Measurements from ENCODE around the gene CGN.

The CGN gene

GRCh38 chr1:151568626-151569088 is 57.5 kb downstream of the CGN start:
- no peaks in the 10 kb centered on the region for H3K4me1 ChIP-seq (ENCODE audit: control insufficient read depth, insufficient read depth, low read length)
- CTCF ChIA-PET = no interaction called here
- no peak for TF ChIP-seq IKZF3 (tag by site-specific recombination; IDR thresholded peaks at IDR 0.05)
- no peak for TF ChIP-seq ZSCAN5A (tag by site-specific recombination; IDR thresholded peaks at IDR 0.05)
- no peak for TF ChIP-seq ZBTB1 (tag by site-specific recombination; IDR thresholded peaks at IDR 0.05)
- TF ChIP-seq ZNF354C (tag by site-specific recombination; IDR thresholded peaks at IDR 0.05; ENCODE audit: borderline replicate concordance, low read depth) = no peak
- no peak for TF ChIP-seq ZNF18 (tag by site-specific recombination; IDR thresholded peaks at IDR 0.05)
- H3K27ac ChIP-seq (ENCODE audit: extremely low read depth, low read depth, low read length) = no peak overlapping the region
- POLR2A ChIA-PET = interaction anchor here (1.0 kb wide), 1 partner anchor 29 kb away, joined by 3 read pairs; the partner anchor contains the start of gene TUFT1
- H3K4me3 ChIP-seq (ENCODE audit: low read depth, low read length) = no peak overlapping the region
- peaks cover 25 to 84% of the 10 kb centered on the region in 2 experiments for H3K36me3 ChIP-seq (ENCODE audit: control insufficient read depth in 2 of 2, insufficient read depth in 1 of 2, low read length in 2 of 2)
- H3K9me3 ChIP-seq (ENCODE audit: control insufficient read depth, insufficient read depth, low read depth, low read length) = no peaks in the 10 kb centered on the region

GRCh38 chr1:151570819-151571218 is 59.6 kb downstream of the CGN start:
- no peaks in the 10 kb centered on the region for H3K9me3 ChIP-seq (ENCODE audit: control insufficient read depth, insufficient read depth, low read depth, low read length)
- H3K36me3 ChIP-seq (ENCODE audit: control insufficient read depth in 2 of 2, insufficient read depth in 1 of 2, low read length in 2 of 2) = peaks cover 20 to 84% of the 10 kb centered on the region in 2 experiments; a peak in 2 of 3 replicates
- H3K4me3 ChIP-seq (ENCODE audit: low read depth, low read length) = no peak overlapping the region
- H3K27ac ChIP-seq (ENCODE audit: extremely low read depth, low read depth, low read length) = no peak overlapping the region
- ChIA-PET CTCF (interaction anchor here (1.1 to 1.6 kb wide), 2 partner anchors 35 to 37 kb away, joined by 3 to 8 read pairs; no protein-coding TSS in a partner anchor), POLR2A (no interaction called here)
- TF ChIP-seq, protein P1, sequence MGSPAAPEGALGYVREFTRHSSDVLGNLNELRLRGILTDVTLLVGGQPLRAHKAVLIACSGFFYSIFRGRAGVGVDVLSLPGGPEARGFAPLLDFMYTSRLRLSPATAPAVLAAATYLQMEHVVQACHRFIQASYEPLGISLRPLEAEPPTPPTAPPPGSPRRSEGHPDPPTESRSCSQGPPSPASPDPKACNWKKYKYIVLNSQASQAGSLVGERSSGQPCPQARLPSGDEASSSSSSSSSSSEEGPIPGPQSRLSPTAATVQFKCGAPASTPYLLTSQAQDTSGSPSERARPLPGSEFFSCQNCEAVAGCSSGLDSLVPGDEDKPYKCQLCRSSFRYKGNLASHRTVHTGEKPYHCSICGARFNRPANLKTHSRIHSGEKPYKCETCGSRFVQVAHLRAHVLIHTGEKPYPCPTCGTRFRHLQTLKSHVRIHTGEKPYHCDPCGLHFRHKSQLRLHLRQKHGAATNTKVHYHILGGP (tag by site-specific recombination; IDR thresholded peaks at IDR 0.05) = no peak
- TF ChIP-seq SCRT2 (tag by site-specific recombination; IDR thresholded peaks at IDR 0.05) = 0 out of 2 replicates have a peak, but pooled peaks have one; percentile 20
- H3K4me1 ChIP-seq (ENCODE audit: control insufficient read depth, insufficient read depth, low read length) = no peaks in the 10 kb centered on the region

DNA sequence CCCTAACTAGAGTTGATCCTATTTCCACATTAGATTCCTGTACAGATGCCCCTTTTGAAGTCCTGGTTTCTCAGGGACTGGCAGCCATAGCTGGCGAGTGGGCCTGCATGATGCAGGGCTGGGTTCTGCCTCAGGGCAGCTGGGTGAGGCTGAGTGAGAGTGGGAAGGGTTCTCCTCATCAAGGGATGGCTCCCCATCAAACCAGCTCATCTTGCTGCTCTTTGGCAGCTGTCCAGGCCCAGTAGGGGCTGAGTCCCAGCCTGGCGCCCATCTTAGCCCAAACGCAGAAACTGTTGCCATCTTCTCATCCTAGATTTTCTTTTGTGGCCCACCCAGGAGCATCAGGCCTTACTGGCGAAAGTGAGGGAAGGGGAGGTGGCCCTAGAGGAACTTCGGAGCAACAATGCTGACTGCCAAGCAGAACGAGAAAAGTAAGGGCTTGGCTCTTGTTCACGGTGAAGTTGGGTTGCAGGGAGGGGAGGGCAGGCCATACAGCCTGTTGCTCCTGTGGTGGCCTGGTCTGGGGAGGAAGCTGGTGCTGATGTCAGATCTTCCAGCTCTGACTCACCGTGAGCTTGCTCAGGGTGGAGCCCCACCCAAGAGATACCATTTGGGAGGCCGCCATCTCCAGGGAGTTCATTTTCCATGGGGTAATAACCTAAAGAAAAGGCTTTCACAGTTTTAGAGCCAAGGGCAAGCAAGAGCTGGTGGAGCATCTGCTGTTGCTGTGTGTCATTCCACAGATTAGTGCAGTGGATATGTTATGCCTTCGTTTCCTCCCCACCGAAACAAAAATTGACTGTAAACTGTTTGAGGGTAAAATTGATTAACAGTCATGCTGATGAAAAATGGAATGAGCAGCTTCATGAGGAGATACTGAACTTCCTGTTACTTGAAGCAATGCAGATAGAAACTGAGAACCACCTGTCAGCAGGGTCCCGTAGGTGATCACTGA is 63.7 kb downstream of the CGN start:
- CTCF ChIA-PET = no interaction called here
- POLR2A ChIA-PET = interaction anchor here (1.4 kb wide), 1 partner anchor 34 kb away, joined by 7 read pairs; the partner anchor contains the start of gene TUFT1
- Histone ChIP-seq H3K4me3 (ENCODE audit: low read depth, low read length) (no peak overlapping the region), H3K36me3 (ENCODE audit: control insufficient read depth in 2 of 2, insufficient read depth in 1 of 2, low read length in 2 of 2) (peaks cover 7 to 85% of the 10 kb centered on the region in 2 experiments; a peak in 2 of 3 replicates), H3K4me1 (ENCODE audit: control insufficient read depth, insufficient read depth, low read length) (no peaks in the 10 kb centered on the region), H3K9me3 (ENCODE audit: control insufficient read depth, insufficient read depth, low read depth, low read length) (no peaks in the 10 kb centered on the region), H3K27ac (ENCODE audit: extremely low read depth, low read depth, low read length) (no peak overlapping the region)
- no peak for TF ChIP-seq ZNF558 (tag by site-specific recombination; IDR thresholded peaks at IDR 0.05)
- TF ChIP-seq ZNF112 (tag by site-specific recombination; IDR thresholded peaks at IDR 0.05) = no peak
- peak; percentile 38; the same call in 1 of the 2 replicates for TF ChIP-seq GLIS1 (tag by site-specific recombination; IDR thresholded peaks at IDR 0.05)
- TF ChIP-seq GLIS2 (tag by site-specific recombination; IDR thresholded peaks at IDR 0.05) = 0 out of 2 replicates have a peak, but pooled peaks have one; percentile 24
- TF ChIP-seq HOXA7 (CRISPR knock-in tag; IDR thresholded peaks at IDR 0.05; ENCODE audit: borderline replicate concordance) = no peak
- TF ChIP-seq ZNF600 (tag by site-specific recombination; IDR thresholded peaks at IDR 0.05) = 0 out of 2 replicates have a peak, but pooled peaks have one; percentile 39
- no peak for TF ChIP-seq ZBTB26 (tag by site-specific recombination; optimal IDR thresholded peaks at IDR 0.05)
- TF ChIP-seq, protein P2, sequence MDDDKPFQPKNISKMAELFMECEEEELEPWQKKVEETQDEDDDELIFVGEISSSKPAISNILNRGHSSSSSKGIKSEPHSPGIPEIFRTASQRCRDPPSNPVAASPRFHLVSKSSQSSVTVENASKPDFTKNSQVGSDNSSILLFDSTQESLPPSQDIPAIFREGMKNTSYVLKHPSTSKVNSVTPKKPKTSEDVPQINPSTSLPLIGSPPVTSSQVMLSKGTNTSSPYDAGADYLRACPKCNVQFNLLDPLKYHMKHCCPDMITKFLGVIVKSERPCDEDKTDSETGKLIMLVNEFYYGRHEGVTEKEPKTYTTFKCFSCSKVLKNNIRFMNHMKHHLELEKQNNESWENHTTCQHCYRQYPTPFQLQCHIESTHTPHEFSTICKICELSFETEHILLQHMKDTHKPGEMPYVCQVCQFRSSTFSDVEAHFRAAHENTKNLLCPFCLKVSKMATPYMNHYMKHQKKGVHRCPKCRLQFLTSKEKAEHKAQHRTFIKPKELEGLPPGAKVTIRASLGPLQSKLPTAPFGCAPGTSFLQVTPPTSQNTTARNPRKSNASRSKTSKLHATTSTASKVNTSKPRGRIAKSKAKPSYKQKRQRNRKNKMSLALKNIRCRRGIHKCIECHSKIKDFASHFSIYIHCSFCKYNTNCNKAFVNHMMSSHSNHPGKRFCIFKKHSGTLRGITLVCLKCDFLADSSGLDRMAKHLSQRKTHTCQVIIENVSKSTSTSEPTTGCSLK (tag by site-specific recombination; IDR thresholded peaks at IDR 0.05) = no peak
- TF ChIP-seq ZNF391 (tag by site-specific recombination; IDR thresholded peaks at IDR 0.05; ENCODE audit: borderline replicate concordance, low read depth) = no peak
- TF ChIP-seq, protein P3, sequence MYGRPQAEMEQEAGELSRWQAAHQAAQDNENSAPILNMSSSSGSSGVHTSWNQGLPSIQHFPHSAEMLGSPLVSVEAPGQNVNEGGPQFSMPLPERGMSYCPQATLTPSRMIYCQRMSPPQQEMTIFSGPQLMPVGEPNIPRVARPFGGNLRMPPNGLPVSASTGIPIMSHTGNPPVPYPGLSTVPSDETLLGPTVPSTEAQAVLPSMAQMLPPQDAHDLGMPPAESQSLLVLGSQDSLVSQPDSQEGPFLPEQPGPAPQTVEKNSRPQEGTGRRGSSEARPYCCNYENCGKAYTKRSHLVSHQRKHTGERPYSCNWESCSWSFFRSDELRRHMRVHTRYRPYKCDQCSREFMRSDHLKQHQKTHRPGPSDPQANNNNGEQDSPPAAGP (tag by site-specific recombination; IDR thresholded peaks at IDR 0.05) = peak; percentile 51; the same call in 1 of the 2 replicates
- TF ChIP-seq SCRT2 (tag by site-specific recombination; IDR thresholded peaks at IDR 0.05) = peak; percentile 98

All from HEK293 (cell line).